GM23338 (cell line): ENCODE measurements around the gene TRIP10. TPM values are rescaled to one million over a fixed set of nuclear protein-coding genes. Genes with fewer than 3 reads are reported as not detected.

Experiments used
- ATAC-seq: fragments of 200-7000 bp; cut with Tn5 transposase; 3 replicates; pipeline ENCODE4 v1.9.1; 2020
- DNase-seq: peaks from one replicate; pipeline ENCODE4 v3.0.0-alpha.2; 2015; ENCODE audit warnings: low spot score
- H2AFZ ChIP-seq: fragments of 200-600 bp; sonication (generic); 2 replicates; pipeline ENCODE4 v1.8.0; 2016; ENCODE audit warnings: antibody characterized with exemption, mild to moderate bottlenecking, moderate library complexity
- H3F3A ChIP-seq: fragments of 200-600 bp; sonication (generic); replicated peaks from 2 replicates; pipeline ENCODE4 v1.8.0; 2017; ENCODE audit warnings: antibody characterized with exemption, mixed run types, low read depth
- H3K27ac ChIP-seq: fragments of 200-600 bp; sonication (generic); 2 replicates; pipeline ENCODE4 v1.6.1; 2016; ENCODE audit warnings: low read depth
- H3K27me3 ChIP-seq: fragments of 200-600 bp; sonication (generic); 2 replicates; pipeline ENCODE4 v1.8.0; 2016; ENCODE audit warnings: mild to moderate bottlenecking, mixed run types, moderate library complexity; ENCODE audit not compliant: insufficient read depth
- H3K36me3 ChIP-seq: fragments of 200-600 bp; sonication (generic); 2 replicates; pipeline ENCODE4 v1.8.0; 2016; ENCODE audit warnings: mild to moderate bottlenecking; ENCODE audit not compliant: insufficient read depth
- H3K4me1 ChIP-seq: fragments of 200-600 bp; sonication (generic); 2 replicates; pipeline ENCODE4 v1.8.0; 2016; ENCODE audit warnings: mild to moderate bottlenecking, moderate library complexity; ENCODE audit not compliant: insufficient read depth
- H3K4me2 ChIP-seq: fragments of 200-600 bp; sonication (generic); 2 replicates; pipeline ENCODE4 v1.7.1; 2017; ENCODE audit warnings: mixed run types
- H3K4me3 ChIP-seq: fragments of 200-600 bp; sonication (generic); 2 replicates; pipeline ENCODE4 v1.6.1; 2016; ENCODE audit warnings: mixed run types
- H3K79me2 ChIP-seq: fragments of 200-600 bp; sonication (generic); replicated peaks from 2 replicates; pipeline ENCODE4 v1.8.0; 2017; ENCODE audit warnings: mild to moderate bottlenecking; ENCODE audit not compliant: insufficient read depth
- H3K9me2 ChIP-seq: fragments of 200-600 bp; sonication (generic); 2 replicates; pipeline ENCODE4 v1.8.0; 2017; ENCODE audit not compliant: insufficient read depth
- H4K20me1 ChIP-seq: fragments of 200-600 bp; sonication (generic); replicated peaks from 2 replicates; pipeline ENCODE4 v1.8.0; 2017; ENCODE audit warnings: mild to moderate bottlenecking; ENCODE audit not compliant: insufficient read depth
- H3K27ac Mint-ChIP-seq: 2 replicates; pipeline ENCODE4 v1.8.0; 2020; ENCODE audit warnings: inconsistent platforms, mild to moderate bottlenecking, moderate library complexity, mixed read lengths
- H3K27me3 Mint-ChIP-seq: 3 replicates; pipeline ENCODE4 v1.8.0; 2022; ENCODE audit warnings: low read depth, mild to moderate bottlenecking, moderate library complexity, mixed read lengths, inconsistent platforms; ENCODE audit not compliant: insufficient read depth, poor library complexity
- H3K36me3 Mint-ChIP-seq: 3 replicates; pipeline ENCODE4 v1.8.0; 2021; ENCODE audit warnings: low read depth, mild to moderate bottlenecking, inconsistent platforms, moderate library complexity, mixed read lengths
- H3K4me1 Mint-ChIP-seq: 3 replicates; pipeline ENCODE4 v1.8.0; 2020; ENCODE audit warnings: mild to moderate bottlenecking, inconsistent platforms, mixed read lengths
- H3K4me3 Mint-ChIP-seq: 3 replicates; pipeline ENCODE4 v1.8.0; 2021; ENCODE audit warnings: moderate library complexity, mild to moderate bottlenecking, inconsistent platforms, mixed read lengths
- H3K9me3 Mint-ChIP-seq: 3 replicates; pipeline ENCODE4 v1.8.0; 2020; ENCODE audit warnings: moderate library complexity, mild to moderate bottlenecking, inconsistent platforms, mixed read lengths
- CREB1 ChIP-seq: fragments of 250-450 bp; sonication (Bioruptor Pico); IDR thresholded peaks from 2 replicates; pipeline ENCODE4 v1.5.0; 2020; ENCODE audit warnings: low read depth, mild to moderate bottlenecking, moderate library complexity
- EZH2 ChIP-seq: fragments of 200-600 bp; sonication (generic); IDR thresholded peaks from one replicate; pipeline ENCODE4 v1.8.0; 2017; ENCODE audit warnings: antibody characterized with exemption, mild to moderate bottlenecking, low read depth; ENCODE audit not compliant: unreplicated experiment
- EZH2phosphoT487 ChIP-seq: fragments of 200-600 bp; sonication (generic); IDR thresholded peaks from one replicate; pipeline ENCODE4 v1.8.1; 2018; ENCODE audit warnings: antibody characterized with exemption; ENCODE audit not compliant: unreplicated experiment
- NANOG ChIP-seq: IDR thresholded peaks from 2 replicates; pipeline ENCODE4 v1.6.1; 2016; ENCODE audit warnings: antibody characterized with exemption, borderline replicate concordance
- POLR2AphosphoS5 ChIP-seq: IDR thresholded peaks from 2 replicates; pipeline ENCODE4 v1.6.1; 2016; ENCODE audit warnings: antibody characterized with exemption, low read depth
- ZNF114 ChIP-seq: fragments of 250-450 bp; sonication (Bioruptor Pico); IDR thresholded peaks from 2 replicates; pipeline ENCODE4 v1.5.0; 2020; ENCODE audit warnings: mild to moderate bottlenecking, moderate library complexity
- ZNF331 ChIP-seq: fragments of 250-450 bp; sonication (Bioruptor Pico); IDR thresholded peaks from 2 replicates; pipeline ENCODE4 v1.5.0; 2020; ENCODE audit warnings: low read depth, mild to moderate bottlenecking, moderate library complexity
- polyA plus RNA-seq: library from polyadenylated mRNA; unstranded; fragments of >200 nt; fragmentation: Nextera tagmentation; extraction: Ambion mirVana; gene quantifications from 2 replicates; pipeline ENCODE4 v1.2.1, GENCODE V29; 2016
- total RNA-seq: library from RNA; depleted of rRNA; stranded (reverse); fragments of >200 nt; shearing (Covaris generic); gene quantifications from 2 replicates; pipeline ENCODE4 v1.2.3, GENCODE V29; 2014
- TF ChIP-seq, protein P1 (sequence below): IDR thresholded peaks from one replicate; pipeline ENCODE4 v1.6.1; 2018; ENCODE audit warnings: antibody characterized with exemption; ENCODE audit not compliant: unreplicated experiment

Gene TRIP10
- total and polyA plus RNA-seq, 2 experiments from 2014 or later, result 56.8 to 68.5 TPM

DNA sequence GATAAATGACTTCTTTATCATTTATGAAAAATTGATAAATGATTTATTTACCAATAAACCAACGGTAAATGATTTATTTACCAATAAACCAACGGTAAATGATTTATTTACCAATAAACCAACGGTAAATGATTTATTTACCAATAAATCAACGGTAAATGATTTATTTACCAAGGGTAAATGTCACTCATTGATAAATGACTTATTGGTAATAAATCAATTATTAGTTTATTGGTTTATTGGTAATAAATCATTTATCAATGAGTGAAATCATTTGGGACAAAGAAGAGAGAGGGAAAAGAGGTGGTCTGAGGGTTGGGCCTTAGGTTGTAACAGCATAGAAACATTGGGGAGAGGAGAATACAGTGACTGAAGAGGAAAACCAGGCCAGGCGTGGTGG, 54.5 kb downstream of the TRIP10 start:
- Histone ChIP-seq H3K27ac (no peak overlapping the region), H3K4me1 (no peaks in the 10 kb centered on the region), H3K79me2 (no peaks in the 10 kb centered on the region), H2AFZ (no peak overlapping the region), H3K4me2 (no peak overlapping the region), H3F3A (no peaks in the 10 kb centered on the region), H4K20me1 (no peaks in the 10 kb centered on the region), H3K36me3 (no peaks in the 10 kb centered on the region), H3K27me3 (no peaks in the 10 kb centered on the region), H3K9me2 (no peaks in the 10 kb centered on the region), H3K4me3 (no peak overlapping the region)
- TF ChIP-seq, protein P1, sequence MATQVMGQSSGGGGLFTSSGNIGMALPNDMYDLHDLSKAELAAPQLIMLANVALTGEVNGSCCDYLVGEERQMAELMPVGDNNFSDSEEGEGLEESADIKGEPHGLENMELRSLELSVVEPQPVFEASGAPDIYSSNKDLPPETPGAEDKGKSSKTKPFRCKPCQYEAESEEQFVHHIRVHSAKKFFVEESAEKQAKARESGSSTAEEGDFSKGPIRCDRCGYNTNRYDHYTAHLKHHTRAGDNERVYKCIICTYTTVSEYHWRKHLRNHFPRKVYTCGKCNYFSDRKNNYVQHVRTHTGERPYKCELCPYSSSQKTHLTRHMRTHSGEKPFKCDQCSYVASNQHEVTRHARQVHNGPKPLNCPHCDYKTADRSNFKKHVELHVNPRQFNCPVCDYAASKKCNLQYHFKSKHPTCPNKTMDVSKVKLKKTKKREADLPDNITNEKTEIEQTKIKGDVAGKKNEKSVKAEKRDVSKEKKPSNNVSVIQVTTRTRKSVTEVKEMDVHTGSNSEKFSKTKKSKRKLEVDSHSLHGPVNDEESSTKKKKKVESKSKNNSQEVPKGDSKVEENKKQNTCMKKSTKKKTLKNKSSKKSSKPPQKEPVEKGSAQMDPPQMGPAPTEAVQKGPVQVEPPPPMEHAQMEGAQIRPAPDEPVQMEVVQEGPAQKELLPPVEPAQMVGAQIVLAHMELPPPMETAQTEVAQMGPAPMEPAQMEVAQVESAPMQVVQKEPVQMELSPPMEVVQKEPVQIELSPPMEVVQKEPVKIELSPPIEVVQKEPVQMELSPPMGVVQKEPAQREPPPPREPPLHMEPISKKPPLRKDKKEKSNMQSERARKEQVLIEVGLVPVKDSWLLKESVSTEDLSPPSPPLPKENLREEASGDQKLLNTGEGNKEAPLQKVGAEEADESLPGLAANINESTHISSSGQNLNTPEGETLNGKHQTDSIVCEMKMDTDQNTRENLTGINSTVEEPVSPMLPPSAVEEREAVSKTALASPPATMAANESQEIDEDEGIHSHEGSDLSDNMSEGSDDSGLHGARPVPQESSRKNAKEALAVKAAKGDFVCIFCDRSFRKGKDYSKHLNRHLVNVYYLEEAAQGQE, result no peak
- TF ChIP-seq POLR2AphosphoS5 (no peak), NANOG (no peak), ZNF114 (no peak)
- no peak for ATAC-seq
- Mint-ChIP-seq H3K4me1 (no peaks in the 10 kb centered on the region), H3K27ac (no peak overlapping the region), H3K27me3 (peaks cover 6% of the 10 kb centered on the region), H3K9me3 (peaks cover 94% of the 10 kb centered on the region), H3K36me3 (peaks cover 37% of the 10 kb centered on the region), H3K4me3 (no peak overlapping the region)
- no peak for DNase-seq

DNA sequence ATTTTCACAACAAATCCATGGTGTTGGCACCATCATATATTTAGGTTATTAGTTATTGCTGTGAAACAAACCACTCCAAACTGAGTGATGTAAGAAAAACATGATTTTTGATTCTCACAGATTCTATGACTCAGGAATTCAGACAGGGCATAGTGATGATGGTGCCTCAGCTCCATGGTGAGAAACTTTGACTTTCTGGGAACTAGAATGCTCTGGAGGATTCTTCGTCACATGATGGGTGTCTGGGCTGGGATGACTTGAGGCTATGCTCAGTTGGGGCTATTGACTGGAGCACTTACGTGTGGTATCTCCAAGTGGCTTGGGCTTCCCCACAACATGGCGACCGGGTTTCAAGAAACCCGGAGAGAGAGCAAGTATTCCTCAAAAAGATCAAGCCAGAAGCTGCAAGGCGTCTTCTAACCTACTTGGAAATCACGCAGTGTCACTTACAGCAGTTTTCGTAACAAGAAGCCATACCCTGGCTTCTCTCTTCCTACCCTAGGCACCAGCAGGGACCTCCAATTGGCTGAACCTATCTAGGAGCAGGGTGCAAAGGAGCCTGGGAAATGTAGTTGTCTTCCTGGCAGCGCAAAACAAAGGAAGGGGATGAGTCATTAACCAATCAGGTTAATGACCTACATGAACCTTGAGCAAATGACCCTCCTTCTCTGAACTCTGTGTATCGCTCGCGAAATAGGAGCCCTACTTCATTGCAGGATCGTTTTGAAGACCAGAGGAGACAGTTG, 55.4 kb downstream of the TRIP10 start:
- Histone ChIP-seq H3K9me2 (no peaks in the 10 kb centered on the region), H3F3A (no peaks in the 10 kb centered on the region), H3K27me3 (no peaks in the 10 kb centered on the region), H4K20me1 (no peaks in the 10 kb centered on the region), H3K36me3 (no peaks in the 10 kb centered on the region), H3K4me3 (no peak overlapping the region), H3K27ac (no peak overlapping the region), H3K4me2 (no peak overlapping the region), H3K79me2 (no peaks in the 10 kb centered on the region), H2AFZ (peak overlapping the region; percentile 74; the same call in 1 of the 2 replicates), H3K4me1 (no peaks in the 10 kb centered on the region)
- no peak for ATAC-seq
- TF ChIP-seq, protein P1, result no peak
- TF ChIP-seq ZNF331 (CRISPR knock-in tag) (no peak), EZH2phosphoT487 (no peak), CREB1 (CRISPR knock-in tag) (no peak), EZH2 (no peak)
- H3K27me3 Mint-ChIP-seq, result peaks cover 9% of the 10 kb centered on the region
- H3K27ac Mint-ChIP-seq, result no peak overlapping the region
- peaks cover 96% of the 10 kb centered on the region for H3K9me3 Mint-ChIP-seq
- no peak overlapping the region for H3K4me3 Mint-ChIP-seq
- DNase-seq, result peak; percentile 53
- peaks cover 33% of the 10 kb centered on the region for H3K36me3 Mint-ChIP-seq
- no peaks in the 10 kb centered on the region for H3K4me1 Mint-ChIP-seq
